CD4-positive, alpha-beta T cell treated with Interleukin-10 for 1 hour (primary cell): ENCODE results near the gene OSBPL3.
"Not testable (repeated sequence)": the region's sequence is repeated elsewhere in the genome, so short reads cannot be mapped to it uniquely, and the experiment has no call there.

Experiments used
- DNase-seq: peaks from one replicate; pipeline ENCODE4 v3.0.0-alpha.2; 2020

Gene OSBPL3

DNA sequence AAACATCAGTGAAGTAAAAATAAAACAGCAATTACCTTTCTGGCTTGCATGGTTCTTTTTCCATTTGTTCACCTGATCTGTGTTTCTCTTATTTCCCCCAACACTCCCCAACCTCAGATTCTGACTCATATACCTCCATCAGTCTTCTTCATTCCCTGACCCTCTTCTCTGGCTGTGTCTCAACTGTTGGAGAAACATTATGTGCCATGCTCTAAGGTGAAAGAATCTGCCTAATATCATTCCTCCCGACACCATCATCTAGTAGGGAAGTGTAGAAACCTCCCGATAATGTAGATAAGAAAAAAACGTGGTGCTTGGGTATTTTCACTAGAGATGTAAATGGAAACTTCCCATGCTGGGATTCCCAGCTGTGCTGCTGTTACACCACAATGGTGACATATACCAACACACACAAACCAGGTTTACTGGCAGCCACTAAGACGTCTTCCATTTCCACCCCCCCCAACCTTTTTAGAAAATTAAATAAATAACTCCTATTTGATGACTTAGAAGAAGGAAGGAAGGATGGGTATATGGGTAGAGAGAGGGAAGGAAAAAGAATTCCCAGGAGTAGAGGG is 63.4 kb downstream of the OSBPL3 start:
- DNase-seq = no peak

DNA sequence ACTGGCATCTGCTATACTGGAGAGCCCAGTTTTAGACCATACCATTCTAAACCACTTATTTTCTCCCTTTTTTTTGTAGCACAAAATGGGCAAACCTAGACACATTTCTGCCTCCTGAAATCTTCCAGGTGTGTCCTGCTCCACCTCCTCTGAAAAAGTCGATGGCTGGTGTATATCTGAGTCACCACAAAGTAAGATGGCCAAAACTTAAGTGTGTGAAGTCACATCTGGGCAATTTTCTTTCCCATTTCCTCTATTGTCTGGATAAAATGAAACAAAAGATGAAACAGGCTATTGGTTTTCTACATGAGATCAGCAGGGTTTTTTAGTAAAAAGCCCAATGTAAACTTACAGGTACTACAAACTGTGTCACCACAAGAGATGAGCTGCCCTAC is 65.5 kb downstream of the OSBPL3 start:
- DNase-seq = no peak

DNA sequence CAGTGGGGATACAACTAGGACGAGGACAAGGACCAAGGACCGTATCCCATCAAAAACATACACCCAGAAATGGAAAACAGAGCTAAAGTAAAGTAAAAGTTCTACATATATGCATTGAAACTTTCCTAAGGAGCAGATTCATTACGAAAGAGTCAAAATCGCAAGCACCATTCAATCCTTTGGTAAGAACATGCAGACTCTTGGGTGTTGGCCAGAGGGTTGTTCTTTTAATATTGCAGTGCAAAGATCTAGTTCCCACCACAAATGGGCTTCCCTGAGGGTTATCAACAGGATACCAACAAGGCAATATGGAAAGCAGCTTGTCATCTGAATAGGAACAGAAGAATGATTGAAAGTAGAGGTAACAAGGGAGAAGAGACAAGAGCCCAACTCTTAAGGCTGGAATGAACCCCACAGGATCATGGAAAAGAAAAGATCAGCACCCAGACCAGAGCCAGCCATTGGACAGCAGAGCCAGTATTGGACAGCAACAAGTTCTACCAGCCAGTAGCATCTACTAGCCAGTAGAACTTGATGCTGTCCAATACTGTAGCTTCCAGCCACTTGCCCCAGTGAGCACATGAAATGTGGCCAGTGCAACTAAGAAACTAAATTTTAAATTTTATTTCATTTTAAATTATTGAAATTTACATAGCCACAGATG is 66.0 kb downstream of the OSBPL3 start:
- no peak for DNase-seq

DNA sequence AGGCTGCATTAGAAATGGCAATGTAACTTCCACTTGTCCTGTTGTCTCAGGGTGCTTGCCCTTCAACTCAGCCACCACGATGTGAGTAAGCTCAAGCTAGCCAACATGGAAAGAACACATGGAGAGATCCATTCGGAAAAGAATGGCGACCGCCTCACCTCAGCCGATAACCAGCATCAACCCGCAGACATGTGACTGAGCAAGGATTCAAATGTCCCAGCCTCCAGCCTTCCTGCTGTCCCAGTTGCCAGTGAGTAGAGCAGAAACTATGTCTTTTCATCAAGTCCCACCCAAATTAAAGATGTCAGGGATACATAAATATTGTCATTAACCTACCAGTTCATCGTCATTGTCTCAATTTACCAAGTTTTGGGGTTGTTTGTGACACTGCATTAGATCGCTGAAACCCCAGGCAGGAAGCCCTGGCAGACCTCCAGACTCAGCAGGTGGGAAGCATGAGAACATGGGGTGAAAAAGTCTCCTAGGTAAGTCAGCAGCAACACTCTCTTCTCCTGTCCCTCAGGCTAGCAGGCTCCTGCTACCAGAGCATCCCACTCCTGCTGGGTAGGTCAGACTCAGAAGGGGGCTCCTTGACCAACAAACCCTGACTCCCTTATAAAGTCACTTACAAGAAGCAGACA is 67.0 kb downstream of the OSBPL3 start:
- no peak for DNase-seq

DNA sequence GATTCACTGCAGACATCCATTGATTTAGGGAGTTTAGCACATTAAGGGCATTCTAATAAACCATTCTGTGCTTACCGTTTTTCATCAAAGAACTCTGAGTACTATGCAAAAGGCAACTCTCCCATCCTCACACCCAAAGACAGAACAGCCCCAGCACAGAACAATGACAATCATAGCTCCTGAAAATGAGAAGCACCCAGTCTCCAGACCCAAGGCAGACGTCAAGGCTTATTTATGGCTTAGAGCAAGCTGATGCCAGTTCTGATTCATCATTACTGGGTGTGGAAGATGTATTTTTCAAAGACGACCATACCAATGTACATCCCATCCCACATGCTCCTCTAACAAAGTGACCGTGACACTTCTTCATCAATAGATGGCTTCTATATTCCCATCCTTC is 67.6 kb downstream of the OSBPL3 start:
- DNase-seq = no peak

DNA sequence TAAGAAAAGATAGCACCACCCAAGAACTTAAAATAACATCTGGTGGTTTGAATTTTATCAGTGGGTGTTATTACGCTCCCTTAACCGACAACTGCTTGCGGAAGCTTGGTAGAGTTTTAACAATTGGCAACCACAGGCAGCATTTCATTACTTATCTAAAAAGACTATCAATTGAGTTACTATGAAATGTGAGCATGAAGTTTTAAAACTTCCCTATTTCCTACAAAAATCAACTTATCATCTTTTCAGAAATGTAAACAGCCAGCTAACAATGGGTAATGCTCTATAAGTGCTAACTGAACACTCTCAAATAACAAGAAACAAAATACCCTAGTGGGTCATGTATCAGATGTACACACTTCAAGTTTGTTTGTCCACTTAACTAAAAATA is 68.8 kb downstream of the OSBPL3 start:
- DNase-seq = peak; percentile 64

DNA sequence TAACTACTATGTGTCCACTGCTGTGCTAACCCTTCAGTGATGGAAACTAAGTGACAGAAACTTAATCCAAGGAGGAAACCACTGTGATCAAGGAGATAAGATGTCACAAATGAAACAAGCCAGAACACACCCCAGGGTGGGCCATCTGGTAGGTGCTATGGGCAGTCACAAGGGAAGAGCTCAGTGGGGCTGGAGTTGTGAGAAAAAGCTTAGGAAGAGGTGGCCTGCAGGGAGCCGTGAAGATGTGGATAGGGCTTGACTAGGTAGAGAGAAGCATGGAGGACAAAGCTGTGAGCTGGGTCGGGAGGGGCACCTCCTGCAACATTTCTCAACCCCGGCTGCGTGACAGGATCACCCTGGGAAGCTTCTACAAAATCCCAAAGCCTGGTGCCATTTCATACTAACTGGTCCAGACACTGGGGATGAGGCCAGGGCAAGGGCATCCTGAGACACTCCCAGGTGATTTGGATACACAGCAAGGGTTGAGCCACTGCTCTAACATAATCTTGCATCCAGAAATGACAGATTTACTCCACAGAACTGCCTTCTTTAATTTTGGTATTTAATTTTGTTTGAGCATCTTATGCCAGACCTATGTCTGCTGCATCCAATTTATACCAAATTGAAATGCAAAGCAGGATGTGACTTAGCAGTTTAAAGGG is 69.3 kb downstream of the OSBPL3 start:
- no peak for DNase-seq

DNA sequence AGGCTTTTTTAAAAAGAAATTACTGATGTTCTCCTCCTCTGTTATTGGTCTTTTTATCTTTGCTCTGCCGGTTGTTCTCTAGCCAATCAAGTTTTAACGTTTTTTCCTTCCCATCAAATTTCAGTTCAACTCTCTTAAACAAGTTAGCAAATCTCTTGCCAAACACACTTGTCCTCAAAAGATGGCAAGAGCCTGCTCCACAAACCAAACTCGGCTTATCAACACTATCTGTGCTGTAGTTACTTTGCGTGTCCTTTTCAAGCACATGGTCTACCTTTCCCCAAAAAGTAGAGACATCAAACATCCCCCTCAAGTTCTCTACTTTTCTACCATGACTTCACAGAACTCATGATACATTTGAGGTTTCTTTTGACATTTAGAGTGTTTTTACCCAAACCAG is 71.3 kb downstream of the OSBPL3 start:
- no peak for DNase-seq

DNA sequence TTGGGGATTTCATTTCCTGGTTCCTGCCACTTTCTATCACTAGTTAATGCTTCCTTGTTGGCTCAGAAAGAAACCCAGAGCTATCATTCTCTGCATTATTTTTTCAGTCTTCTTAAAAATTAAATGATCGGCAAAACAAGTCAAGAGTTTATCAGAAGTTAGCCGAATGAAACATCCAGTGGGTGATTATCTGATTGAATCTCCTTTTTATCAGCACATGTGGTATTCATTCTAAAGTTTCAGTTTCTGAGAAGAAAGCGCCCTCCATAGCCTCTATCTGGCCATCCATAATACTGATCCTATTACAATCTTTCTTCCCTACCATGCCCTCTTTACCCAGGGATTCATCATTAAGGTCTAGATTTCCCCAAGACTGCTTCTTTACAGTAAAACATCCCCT is 71.8 kb downstream of the OSBPL3 start:
- DNase-seq = no peak

DNA sequence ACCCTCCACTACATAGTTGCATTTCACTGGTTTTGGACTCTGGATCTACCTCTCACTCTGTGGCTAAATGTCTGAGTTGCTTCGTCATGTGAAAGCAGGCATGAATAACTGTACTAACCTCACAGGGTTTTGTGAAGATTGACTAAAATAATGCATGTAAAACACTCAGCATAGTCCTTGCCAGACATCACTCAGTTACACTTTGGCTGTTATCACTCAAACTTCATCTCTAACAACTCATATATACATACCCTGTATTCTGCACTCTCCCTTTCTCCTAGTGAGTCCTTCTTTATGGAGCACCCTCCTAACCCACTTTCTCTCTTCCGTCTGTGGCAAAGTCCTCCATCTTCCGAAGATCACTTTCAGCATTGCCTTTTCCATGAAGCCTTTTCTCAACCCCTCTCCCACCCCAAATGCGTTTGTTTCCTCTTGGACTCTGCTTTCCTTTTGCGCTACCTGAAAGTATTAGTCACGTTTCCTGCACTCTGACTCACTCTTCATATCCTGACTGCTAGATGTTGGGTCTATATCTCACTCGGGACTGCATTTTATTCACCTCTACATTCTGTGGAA is 72.6 kb downstream of the OSBPL3 start:
- peak; percentile 55 for DNase-seq

DNA sequence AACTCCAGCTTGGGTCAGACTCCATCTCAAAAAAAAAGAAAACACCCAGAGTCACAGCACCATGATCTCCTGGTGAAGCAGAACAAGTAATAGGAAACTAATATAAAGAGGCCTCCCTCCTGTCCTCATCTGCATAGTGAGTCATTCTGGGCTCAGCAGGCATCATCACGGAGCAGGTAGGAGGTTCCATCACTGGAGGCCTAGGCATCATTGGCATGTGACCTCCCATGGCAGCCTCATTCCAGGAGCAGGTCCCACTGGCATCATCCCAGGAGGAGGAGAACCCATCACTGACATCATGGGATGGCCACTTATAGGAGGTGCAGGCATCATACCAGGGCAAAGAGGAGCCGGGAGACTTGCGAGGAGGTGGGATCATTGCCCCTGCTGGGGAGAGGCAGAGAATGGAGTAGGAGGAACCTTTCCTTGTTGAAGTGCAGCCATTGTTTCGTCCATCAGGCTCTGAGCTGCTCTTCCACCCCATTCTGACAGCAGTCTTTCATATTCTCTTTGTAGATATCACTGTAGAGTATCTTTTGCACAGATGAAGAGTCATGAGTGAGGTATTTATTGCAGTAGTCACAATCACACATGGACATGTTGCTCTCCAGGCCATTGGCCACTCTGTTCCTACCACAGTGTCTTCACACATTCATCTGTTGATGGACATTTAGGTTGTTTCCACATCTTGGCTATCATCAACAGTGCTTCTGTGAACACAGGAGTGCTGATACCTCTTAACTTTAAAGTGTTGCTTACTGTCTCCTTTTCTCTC is 73.8 kb downstream of the OSBPL3 start:
- no peak for DNase-seq

DNA sequence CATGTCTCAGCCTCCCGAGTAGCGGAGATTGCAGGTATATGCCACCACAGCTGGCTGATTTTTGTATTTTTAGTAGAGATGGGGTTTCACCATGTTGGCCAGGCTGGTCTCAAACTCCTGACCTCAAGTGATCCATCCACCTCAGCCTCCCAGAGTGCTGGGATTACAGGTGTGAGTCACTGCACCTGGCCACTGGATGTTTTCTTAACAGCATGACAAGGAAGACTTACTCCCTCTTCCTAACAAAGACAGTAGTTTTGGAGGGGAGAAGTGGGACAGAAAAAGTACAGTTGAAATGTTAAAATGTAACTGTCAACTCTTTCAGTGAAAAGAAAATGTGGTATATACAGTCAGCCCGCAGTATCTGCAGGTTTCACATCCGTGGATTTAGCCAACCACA is 76.0 kb downstream of the OSBPL3 start:
- DNase-seq = not testable (repeated sequence)

DNA sequence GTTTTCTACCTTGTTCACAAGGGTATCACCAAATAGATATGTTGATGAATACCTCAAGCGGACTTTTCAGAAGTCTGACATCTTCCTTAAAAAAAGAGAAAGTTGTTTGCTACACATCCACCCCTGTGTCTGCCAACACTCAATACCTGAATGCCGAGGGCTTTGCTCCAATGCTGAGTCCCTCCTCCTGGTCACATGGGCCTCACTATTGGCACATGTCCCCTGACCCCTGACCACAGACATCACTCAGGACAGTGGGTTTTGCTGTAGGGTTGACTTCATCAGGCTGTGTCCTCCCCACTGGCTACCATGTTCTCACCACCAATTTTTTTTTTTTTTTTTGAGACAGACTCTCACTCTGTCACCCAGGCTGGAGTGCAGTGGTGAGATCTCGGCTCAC is 76.4 kb downstream of the OSBPL3 start:
- DNase-seq = no peak

DNA sequence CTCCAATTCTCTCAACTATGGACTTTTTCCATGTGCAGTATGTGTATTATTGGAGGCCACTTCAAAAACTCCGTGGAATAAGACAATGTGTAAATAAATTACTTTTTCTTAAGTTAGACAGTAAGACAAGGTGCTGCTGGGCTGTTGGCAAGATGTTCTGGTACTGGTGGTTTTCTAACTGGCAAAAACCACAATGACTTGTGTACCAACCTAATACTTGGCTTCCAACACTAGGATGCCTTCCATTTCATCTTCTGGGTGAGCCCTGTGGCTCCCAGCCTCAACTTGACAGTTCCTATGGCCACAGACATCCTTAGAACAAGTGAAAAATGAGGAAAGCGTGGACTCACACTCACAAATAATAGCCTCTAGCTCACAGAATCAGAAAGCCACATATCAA is 77.0 kb downstream of the OSBPL3 start:
- DNase-seq = no peak

DNA sequence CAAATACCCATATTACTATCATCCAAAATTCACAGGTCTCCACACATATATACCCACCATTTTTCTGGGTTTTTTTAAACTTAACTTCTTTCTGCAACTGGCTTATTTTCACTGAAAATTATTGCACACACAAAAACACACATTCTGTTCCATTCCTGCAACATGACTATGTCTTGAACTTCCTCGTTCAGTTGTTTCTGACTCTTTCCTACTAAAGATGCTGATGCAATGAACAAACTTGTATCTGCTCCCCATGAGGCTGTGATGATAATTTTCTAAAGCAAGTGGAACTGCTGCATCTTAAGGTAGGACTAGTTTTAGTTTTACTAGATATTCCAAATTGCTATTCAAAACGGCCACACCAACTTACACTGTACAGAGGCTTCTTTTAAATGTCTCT is 77.7 kb downstream of the OSBPL3 start:
- no peak for DNase-seq

DNA sequence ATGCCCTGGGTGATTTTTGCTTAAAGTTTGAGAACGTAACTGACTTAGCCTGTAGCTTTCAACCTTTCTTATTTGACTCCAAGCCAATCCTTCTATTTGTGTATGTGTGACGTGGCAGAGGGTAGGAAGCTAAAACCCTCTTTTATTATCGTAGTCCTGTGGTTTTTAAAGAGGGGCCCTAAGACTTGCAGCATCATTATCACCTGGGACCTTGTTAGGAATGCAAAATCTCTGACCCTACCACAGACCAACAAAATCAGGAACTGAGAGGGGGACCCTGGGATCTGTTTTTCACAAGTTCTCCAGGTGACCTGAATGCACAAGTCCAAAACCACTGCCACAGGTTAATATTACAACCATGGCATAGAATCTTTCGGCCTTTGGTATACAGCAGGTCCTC is 80.1 kb downstream of the OSBPL3 start:
- DNase-seq = no peak

DNA sequence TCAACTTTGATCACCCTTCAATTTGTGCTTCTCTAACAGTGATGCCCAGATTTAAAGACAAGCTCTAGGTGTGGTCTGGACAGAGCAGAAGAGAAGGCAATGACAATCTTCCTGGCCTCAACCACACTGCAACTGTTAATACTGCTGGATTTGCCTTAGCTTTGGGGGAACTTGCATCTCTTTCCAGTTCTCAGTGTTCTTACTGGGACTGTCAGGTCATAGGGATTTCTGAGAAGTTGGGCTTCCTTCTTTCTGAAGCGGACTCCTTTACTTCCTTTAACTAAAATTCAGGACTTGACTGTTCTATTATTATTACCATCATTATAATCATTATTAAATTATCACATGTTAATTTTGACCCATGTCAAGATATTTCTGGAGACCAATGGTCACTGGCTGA is 80.8 kb downstream of the OSBPL3 start:
- DNase-seq = no peak

DNA sequence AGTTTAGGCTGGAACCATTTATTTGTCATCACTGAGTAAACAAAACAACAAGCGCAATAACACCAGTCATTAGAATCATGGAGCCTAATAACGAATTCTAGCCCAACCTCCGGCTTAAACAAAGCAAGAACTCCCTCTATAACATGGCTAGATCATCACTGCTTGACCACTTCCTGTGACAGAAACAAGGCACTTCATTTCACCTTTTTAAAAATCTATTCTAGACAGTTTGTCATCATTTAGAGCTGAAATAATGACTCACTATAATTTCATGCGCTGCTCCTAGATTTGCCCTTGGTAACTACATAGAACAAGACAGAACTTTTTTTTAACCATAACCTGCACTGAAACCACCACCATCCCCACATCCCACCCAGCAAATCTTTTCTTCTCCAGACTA is 81.3 kb downstream of the OSBPL3 start:
- DNase-seq = no peak

DNA sequence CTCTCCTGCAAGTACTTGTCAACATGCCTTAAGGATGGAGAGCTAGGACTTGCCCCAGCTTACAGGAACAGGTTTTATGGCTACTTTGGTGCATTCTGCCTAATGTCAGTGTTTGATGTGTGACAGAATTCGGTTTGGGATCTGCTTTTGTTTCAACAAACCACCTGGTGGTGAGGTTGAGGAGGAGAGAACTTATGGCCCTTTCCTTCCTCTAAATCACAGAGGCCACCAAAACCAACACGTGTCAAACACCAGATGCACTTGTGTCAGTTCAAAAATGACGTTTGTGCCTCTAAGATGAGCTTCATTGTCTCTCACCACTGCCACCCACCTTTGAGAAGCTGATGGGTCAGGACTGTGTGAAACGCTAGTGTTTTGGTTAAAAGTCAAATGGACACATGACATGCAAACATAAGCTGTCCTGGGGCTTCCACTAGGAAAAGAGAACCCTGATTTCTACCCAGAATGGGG is 83.9 kb downstream of the OSBPL3 start:
- DNase-seq = no peak

DNA sequence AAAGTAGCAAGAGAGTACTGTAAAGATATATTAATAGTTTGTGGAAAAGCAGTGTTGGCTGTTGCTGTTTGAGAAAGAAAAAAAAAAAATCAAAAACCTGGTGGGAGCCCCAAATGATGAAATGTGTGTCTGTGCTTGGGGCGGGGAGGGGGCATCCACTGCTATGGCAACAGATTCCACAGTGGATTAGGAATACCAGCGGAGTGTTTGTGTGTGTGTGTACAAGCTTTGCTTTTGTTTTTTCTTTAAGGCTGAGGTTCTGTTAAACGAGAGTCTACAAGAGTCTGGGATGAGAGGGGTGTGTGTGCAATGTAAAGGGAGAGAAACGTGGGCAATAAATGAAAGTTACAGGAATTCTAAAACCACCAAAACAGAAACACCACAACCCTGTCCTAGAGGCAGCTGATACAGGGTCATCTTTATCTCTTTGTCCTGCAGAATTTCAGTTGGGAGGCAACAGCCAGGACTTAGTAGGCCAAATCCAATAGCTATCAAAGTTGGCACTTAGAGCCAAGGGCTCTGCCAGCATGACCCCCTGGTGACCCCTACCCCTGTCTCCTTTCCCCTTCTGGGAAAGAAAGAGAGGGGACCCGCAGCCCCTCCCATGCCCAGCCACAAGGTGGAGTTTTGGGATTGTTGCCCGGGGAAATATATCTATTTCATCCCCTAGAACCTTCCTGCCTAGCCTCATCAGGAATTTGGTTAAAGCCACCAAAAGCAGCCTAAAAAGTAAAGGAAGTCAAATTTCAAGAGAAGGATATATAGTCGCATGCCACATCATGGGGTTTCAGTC is 85.4 kb downstream of the OSBPL3 start:
- DNase-seq = no peak

DNA sequence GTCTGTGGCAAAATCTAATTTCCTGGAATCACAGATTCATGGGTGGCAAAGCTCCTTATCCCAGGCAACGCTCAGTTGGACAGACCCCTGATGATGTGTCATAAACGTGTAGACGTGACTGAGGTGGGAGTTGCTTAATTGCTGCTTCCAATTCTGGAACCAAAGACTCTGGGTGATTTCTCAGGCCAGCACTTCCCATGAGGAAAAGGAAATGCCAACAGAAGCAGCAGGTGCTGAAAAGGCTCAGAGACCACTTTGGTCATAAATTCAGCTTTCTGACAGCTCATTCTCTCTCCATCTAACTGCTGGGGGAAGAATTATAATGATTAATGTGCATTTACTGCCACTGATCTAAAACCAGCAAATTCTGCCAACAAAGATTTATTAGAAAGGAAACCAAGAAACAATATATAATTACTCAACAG is 88.7 kb downstream of the OSBPL3 start:
- no peak for DNase-seq

DNA sequence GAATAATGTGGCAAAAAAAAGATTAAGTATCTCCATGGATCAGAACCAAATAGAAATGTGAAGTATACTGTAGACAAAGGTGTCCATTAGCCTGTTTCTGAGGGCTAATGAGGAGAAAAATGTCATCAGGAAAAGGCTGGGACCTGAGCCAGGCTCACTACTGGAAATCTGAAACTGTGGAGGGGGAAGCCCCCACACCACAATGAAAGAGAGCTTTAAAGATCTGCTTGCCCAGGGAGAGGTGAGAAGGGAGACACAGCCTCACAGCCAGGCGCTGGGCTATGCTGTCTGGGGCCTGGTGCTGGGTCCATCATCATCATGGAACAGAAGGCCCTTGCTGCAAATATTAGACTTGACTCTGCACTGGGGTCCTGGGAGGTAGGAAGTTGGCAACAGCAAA is 90.4 kb downstream of the OSBPL3 start:
- no peak for DNase-seq
